ENCODE results near the gene CRIM1. TPM values are rescaled to one million over a fixed set of nuclear protein-coding genes. Genes with fewer than 3 reads are reported as not detected.

Gene CRIM1
- total RNA-seq, 1 experiment from 2014 or later = 27.6 TPM

- Histone ChIP-seq H3T11ph (ENCODE audit: low read length) (no peak overlapping the region), H3K4ac (ENCODE audit: low read depth, low read length) (no peak overlapping the region), H2BK12ac (ENCODE audit: insufficient read length, low read depth, low read length) (no peak overlapping the region), H4K8ac (replicated peaks; ENCODE audit: insufficient read length, low read depth, low read length) (no peak overlapping the region), H3K9ac (ENCODE audit: extremely low read depth, insufficient read length, low read length) (no peak overlapping the region), H3K56ac (ENCODE audit: insufficient read length, low read depth, low read length) (no peak overlapping the region), H4K20me1 (ENCODE audit: control insufficient read depth, insufficient read depth, insufficient read length) (no peaks in the 10 kb centered on the region), H3K27ac (ENCODE audit: insufficient read length, low read depth, low read length) (no peak overlapping the region), H2AFZ (ENCODE audit: low read length) (no peak overlapping the region), H3K18ac (ENCODE audit: insufficient read length, low read depth, low read length) (no peak overlapping the region), H2BK20ac (ENCODE audit: low read depth, low read length, poor library complexity, severe bottlenecking) (no peak overlapping the region), H3K79me2 (ENCODE audit: insufficient read depth, low read length) (no peaks in the 10 kb centered on the region), H3K23me2 (ENCODE audit: insufficient read length, low read depth, low read length, poor library complexity, severe bottlenecking) (no peaks in the 10 kb centered on the region), H3K23ac (ENCODE audit: insufficient read length, low read depth, low read length) (no peak overlapping the region), H2BK120ac (ENCODE audit: low read depth, low read length, poor library complexity, severe bottlenecking) (no peak overlapping the region), H2BK5ac (ENCODE audit: insufficient read length, low read length) (no peak overlapping the region), H3K79me1 (ENCODE audit: insufficient read depth, low read depth, low read length, poor library complexity, severe bottlenecking) (no peaks in the 10 kb centered on the region), H2AK5ac (ENCODE audit: insufficient read length, low read length) (no peak overlapping the region), H3K27me3 (ENCODE audit: insufficient read depth, low read length) (no peaks in the 10 kb centered on the region), H4K91ac (ENCODE audit: insufficient read length, low read depth, low read length) (no peak overlapping the region), H2BK15ac (ENCODE audit: low read depth, low read length) (no peak overlapping the region), H3K9me3 (ENCODE audit: control insufficient read depth, low read depth, low read length) (no peaks in the 10 kb centered on the region), H3K14ac (ENCODE audit: insufficient read depth, low read length) (no peak overlapping the region), H3K4me2 (ENCODE audit: insufficient read depth, insufficient read length, low read length) (no peak overlapping the region), H3K4me1 (ENCODE audit: insufficient read depth, low read length) (no peaks in the 10 kb centered on the region), H4K5ac (ENCODE audit: insufficient read length, low read depth, low read length) (no peak overlapping the region)
- H3K9me3 Mint-ChIP-seq = no peaks in the 10 kb centered on the region
- no peak overlapping the region for H3K27ac Mint-ChIP-seq
- no peak overlapping the region for H3K4me3 Mint-ChIP-seq
- WGBS (ENCODE audit: extremely low coverage, insufficient read length, low lambda C conversion rate) = no CpG with 5 or more reads among the region's 5 CpGs
- DNase-seq = no peak
- TF ChIP-seq CTCF (conservative IDR thresholded peaks at IDR 0.05) = no peak
- H3K4me1 Mint-ChIP-seq = peaks cover 7% of the 10 kb centered on the region in 2 experiments
- no peaks in the 10 kb centered on the region for H3K27me3 Mint-ChIP-seq (ENCODE audit: low read depth)
- H3K36me3 Mint-ChIP-seq (ENCODE audit: insufficient read depth in 1 of 3, low read depth in 3 of 3) = peaks cover 3 to 39% (median 31%) of the 10 kb centered on the region in 3 experiments; a peak in 6 of 7 replicates
Observed at GRCh38 chr2:36525245-36525644, 169.7 kb downstream of the CRIM1 start.
